ENCODE measurements around the gene HS6ST2. TPM values are rescaled to one million over a fixed set of nuclear protein-coding genes. Genes with fewer than 3 reads are reported as not detected.

Gene HS6ST2
- total RNA-seq, 1 donor from 2014 or later: 0.24 TPM

- no peak for DNase-seq (ENCODE audit: low spot score)
- intact Hi-C loops (cut with DNase I): no loop called here
These were observed 100.4 kb downstream of the HS6ST2 start for GRCh38 chrX:132858018-132858417.

- intact Hi-C loops (cut with DNase I): no loop called here
- no peak for DNase-seq (ENCODE audit: low spot score)
These were observed 102.6 kb downstream of the HS6ST2 start for GRCh38 chrX:132855780-132856341.

- no peak for DNase-seq (ENCODE audit: low spot score)
- intact Hi-C loops (cut with DNase I): no loop called here
These were observed 105.4 kb downstream of the HS6ST2 start for GRCh38 chrX:132853040-132853439.

GRCh38 chrX:132848296-132848970 is 110.0 kb downstream of the HS6ST2 start:
- intact Hi-C loops (cut with DNase I): no loop called here
- DNase-seq (ENCODE audit: low spot score): no peak

GRCh38 chrX:132843363-132843762 is 115.1 kb downstream of the HS6ST2 start:
- no peak for DNase-seq (ENCODE audit: low spot score)

GRCh38 chrX:132842460-132843238 is 115.8 kb downstream of the HS6ST2 start:
- intact Hi-C loops (cut with DNase I): no loop called here
- DNase-seq (ENCODE audit: low spot score): no peak

More at GRCh38 chrX:132843363-132843762, 115.1 kb downstream of the HS6ST2 start:
- intact Hi-C loops (cut with DNase I): no loop called here

GRCh38 chrX:132837967-132838366 is 120.5 kb downstream of the HS6ST2 start:
- DNase-seq (ENCODE audit: low spot score): no peak

GRCh38 chrX:132837126-132837525 is 121.3 kb downstream of the HS6ST2 start:
- DNase-seq (ENCODE audit: low spot score): no peak
- intact Hi-C loops (cut with DNase I): no loop called here

More at GRCh38 chrX:132837967-132838366, 120.5 kb downstream of the HS6ST2 start:
- intact Hi-C loops (cut with DNase I): no loop called here

- intact Hi-C loops (cut with DNase I): no loop called here
- no peak for DNase-seq (ENCODE audit: low spot score)
These were observed 122.0 kb downstream of the HS6ST2 start for GRCh38 chrX:132836471-132836870.

GRCh38 chrX:132834741-132835140 is 123.7 kb downstream of the HS6ST2 start:
- intact Hi-C loops (cut with DNase I): no loop called here

GRCh38 chrX:132834109-132834508 is 124.3 kb downstream of the HS6ST2 start:
- intact Hi-C loops (cut with DNase I): no loop called here
- DNase-seq (ENCODE audit: low spot score): no peak

More at GRCh38 chrX:132834741-132835140, 123.7 kb downstream of the HS6ST2 start:
- DNase-seq (ENCODE audit: low spot score): no peak

GRCh38 chrX:132833373-132833772 is 125.1 kb downstream of the HS6ST2 start:
- DNase-seq (ENCODE audit: low spot score): no peak
- intact Hi-C loops (cut with DNase I): no loop called here

- intact Hi-C loops (cut with DNase I): no loop called here
- DNase-seq (ENCODE audit: low spot score): no peak
These were observed 127.0 kb downstream of the HS6ST2 start for GRCh38 chrX:132831336-132831973.

- intact Hi-C loops (cut with DNase I): no loop called here
- no peak for DNase-seq (ENCODE audit: low spot score)
These were observed 135.8 kb downstream of the HS6ST2 start for GRCh38 chrX:132822634-132823012.

GRCh38 chrX:132821974-132822633 is 136.3 kb downstream of the HS6ST2 start:
- intact Hi-C loops (cut with DNase I): no loop called here
- DNase-seq (ENCODE audit: low spot score): no peak

- DNase-seq (ENCODE audit: low spot score): no peak
- intact Hi-C loops (cut with DNase I): no loop called here
These were observed 137.8 kb downstream of the HS6ST2 start for GRCh38 chrX:132820675-132821074.

- intact Hi-C loops (cut with DNase I): no loop called here
- DNase-seq (ENCODE audit: low spot score): no peak
These were observed 138.6 kb downstream of the HS6ST2 start for GRCh38 chrX:132819711-132820264.

GRCh38 chrX:132818638-132819037 is 139.8 kb downstream of the HS6ST2 start:
- intact Hi-C loops (cut with DNase I): no loop called here
- no peak for DNase-seq (ENCODE audit: low spot score)

- intact Hi-C loops (cut with DNase I): no loop called here
- no peak for DNase-seq (ENCODE audit: low spot score)
These were observed 142.8 kb downstream of the HS6ST2 start for GRCh38 chrX:132815643-132816042.

Data from cardiac septum (tissue), 1 donor.